ENCODE data around the gene GAS1. TPM values are rescaled to one million over a fixed set of nuclear protein-coding genes. Genes with fewer than 3 reads are reported as not detected.

GAS1 gene
- total RNA-seq (10 to 100 TPM in 6 of 9 donors, 1 to 10 TPM in 3; 4.7 to 49.0 (median 17.0) TPM), polyA plus RNA-seq (1 to 10 TPM; 4.4 to 7.9 (median 7.3) TPM)
- long read RNA-seq, donor 1, transcript GAS1-201 (1 exons, 2,827 nt): major isoform, 8 of 8 reads
- long read RNA-seq, donor 1, partial matches to known transcripts: 0 of 8 reads
- long read RNA-seq, donor 1, other reads (novel, unspliced or antisense): 0 of 8 reads
- long read RNA-seq, donor 2, partial matches to known transcripts: 0 of 2 reads
- long read RNA-seq, donor 2, other reads (novel, unspliced or antisense): 0 of 2 reads
- long read RNA-seq, donor 3, transcript GAS1-201 (1 exons, 2,827 nt): major isoform, 6 of 6 reads
- long read RNA-seq, donor 3, partial matches to known transcripts: 0 of 6 reads
- long read RNA-seq, donor 3, other reads (novel, unspliced or antisense): 0 of 6 reads
- long read RNA-seq, donor 4: 0 reads
- long read RNA-seq, donor 5, transcript GAS1-201 (1 exons, 2,827 nt): major isoform, 32 of 32 reads
- long read RNA-seq, donor 5, partial matches to known transcripts: 0 of 32 reads
- long read RNA-seq, donor 5, other reads (novel, unspliced or antisense): 0 of 32 reads
- long read RNA-seq, donor 6, partial matches to known transcripts: 0 of 2 reads
- long read RNA-seq, donor 6, other reads (novel, unspliced or antisense): 0 of 2 reads
- long read RNA-seq, donor 7, transcript GAS1-201 (1 exons, 2,827 nt): major isoform, 10 of 10 reads
- long read RNA-seq, donor 7, partial matches to known transcripts: 0 of 10 reads
- long read RNA-seq, donor 7, other reads (novel, unspliced or antisense): 0 of 10 reads
- long read RNA-seq, donor 8, transcript GAS1-201 (1 exons, 2,827 nt): major isoform, 18 of 18 reads
- long read RNA-seq, donor 8, partial matches to known transcripts: 0 of 18 reads
- long read RNA-seq, donor 8, other reads (novel, unspliced or antisense): 0 of 18 reads
- long read RNA-seq, donor 9, transcript GAS1-201 (1 exons, 2,827 nt): major isoform, 6 of 6 reads
- long read RNA-seq, donor 9, partial matches to known transcripts: 0 of 6 reads
- long read RNA-seq, donor 9, other reads (novel, unspliced or antisense): 0 of 6 reads
- long read RNA-seq, donor 10, transcript GAS1-201 (1 exons, 2,827 nt): major isoform, 9 of 9 reads
- long read RNA-seq, donor 10, partial matches to known transcripts: 0 of 9 reads
- long read RNA-seq, donor 10, other reads (novel, unspliced or antisense): 0 of 9 reads

- intact Hi-C loops (cut with DNase I): loop anchor here in 1 of 2 donors (5.0 kb wide), 1 partner anchor 595 kb away; the partner anchor contains the start of gene TUT7
- Histone ChIP-seq H3K9me3 (replicated peaks in 1 of 3) (no peaks in the 10 kb centered on the region), H3K4me3 (peak within 1 kb of the TSS; percentile 72 to 91 (median 86)), H3K27me3 (no peaks in the 10 kb centered on the region), H3K27ac (peak within 1 kb of the TSS in 4 of 5 donors; percentile 79 to 94 (median 88)), H3K4me1 (replicated peaks in 1 of 2) (peaks cover 5 to 23% of the 10 kb centered on the region in 2 donors), H3K36me3 (replicated peaks in 1 of 2) (no peaks in the 10 kb centered on the region)
- no peak for TF ChIP-seq CTCF (IDR thresholded peaks at IDR 0.05)
- peak; percentile 27 to 53 for TF ChIP-seq POLR2A (IDR thresholded peaks at IDR 0.05)
- peak; percentile 86 to 93 (median 88) for DNase-seq
- 0 to 1% (median 0%) methylated on average over 30 to 88 of the region's 89 CpGs for WGBS, 4 donors
Observed at GRCh38 chr9:86947146-86948073, at the start of gene GAS1. Gene GAS1 (minus strand): TSS chr9:86947506. CDS start chr9:86946779, 727 bp downstream.

GRCh38 chr9:86994231-86994630, 46.9 kb upstream of the GAS1 start:
- 40 to 47% (median 43%) methylated on average over 1 of the region's 1 CpG for WGBS, 4 donors
- Histone ChIP-seq H3K4me3 (no peak overlapping the region), H3K36me3 (replicated peaks in 1 of 2) (no peaks in the 10 kb centered on the region), H3K9me3 (replicated peaks in 1 of 3) (no peaks in the 10 kb centered on the region), H3K27me3 (no peaks in the 10 kb centered on the region), H3K27ac (no peak overlapping the region), H3K4me1 (replicated peaks in 1 of 2) (no peaks in the 10 kb centered on the region)
- no peak for DNase-seq
- no peak for TF ChIP-seq POLR2A (IDR thresholded peaks at IDR 0.05)
- TF ChIP-seq CTCF (IDR thresholded peaks at IDR 0.05): no peak
- intact Hi-C loops (cut with DNase I): no loop called here

GRCh38 chr9:86993830-86994229, 46.5 kb upstream of the GAS1 start:
- no peaks in the 10 kb centered on the region for H3K27me3 ChIP-seq
- no peak for DNase-seq
- no peaks in the 10 kb centered on the region for H3K9me3 ChIP-seq (replicated peaks in 1 of 3)
- no peaks in the 10 kb centered on the region for H3K4me1 ChIP-seq (replicated peaks in 1 of 2)
- H3K36me3 ChIP-seq (replicated peaks in 1 of 2): no peaks in the 10 kb centered on the region
- no peak overlapping the region for H3K4me3 ChIP-seq
- intact Hi-C loops (cut with DNase I): no loop called here
- H3K27ac ChIP-seq: no peak overlapping the region
- TF ChIP-seq CTCF (IDR thresholded peaks at IDR 0.05) (no peak), POLR2A (IDR thresholded peaks at IDR 0.05) (no peak)
